ENCODE results near the gene ZNF416.

Gene ZNF416

GRCh38 chr19:57537953-57538547 lies 40.7 kb downstream of the ZNF416 start:
- TF ChIP-seq CTCF (IDR thresholded peaks at IDR 0.05; ENCODE audit: extremely low read depth, insufficient read depth, missing control alignments) = no peak
- in situ Hi-C loops (cut with MboI; ENCODE audit: low pct_unique_long_range_greater_than_20kb, low sequenced_read_pairs, unreplicated experiment) = no loop called here
- no peak for DNase-seq (ENCODE audit: low spot score)

GRCh38 chr19:57527136-57527881 lies 51.4 kb downstream of the ZNF416 start, which contains the start of gene ZNF549:
Gene ZNF549, plus strand, starts transcription at chr19:57527356. Its CDS starts 218 bp downstream, at chr19:57527574.
- in situ Hi-C loops (cut with MboI; ENCODE audit: low pct_unique_long_range_greater_than_20kb, low sequenced_read_pairs, unreplicated experiment) = no loop called here
- TF ChIP-seq CTCF (IDR thresholded peaks at IDR 0.05; ENCODE audit: extremely low read depth, insufficient read depth, missing control alignments) = no peak
- peak; percentile 95 for DNase-seq (ENCODE audit: low spot score)
